Thyroid gland (tissue), 4 donors: ENCODE measurements around the gene MACF1.
"Not testable (repeated sequence)": the region's sequence is repeated elsewhere in the genome, so short reads cannot be mapped to it uniquely, and the experiment has no call there.

Experiments
- POLR2A ChIP-seq, 2 donors: fragments of 450-650 bp; IDR thresholded peaks; one replicate each; pipeline ENCODE4 v1.6.1; 2017; ENCODE audit warnings: antibody characterized with exemption in 2 of 2, mild to moderate bottlenecking in 2 of 2, moderate library complexity in 1 of 2
- TF ChIP-seq, protein P1 (sequence below), 6 experiments: fragments of 200-600 bp in 3 of 6; fragments of 450-650 bp in 3 of 6; sonication (generic) in 3 of 6; IDR thresholded peaks; one replicate each; pipeline ENCODE4 v1.5.1; 2016 to 2019; ENCODE audit warnings: antibody characterized with exemption in 6 of 6, mild to moderate bottlenecking in 2 of 6, inconsistent platforms in 1 of 6, moderate library complexity in 1 of 6

GRCh38 chr1:39208360-39208759, 3.9 kb downstream of the MACF1 start:
- TF ChIP-seq, protein P1, sequence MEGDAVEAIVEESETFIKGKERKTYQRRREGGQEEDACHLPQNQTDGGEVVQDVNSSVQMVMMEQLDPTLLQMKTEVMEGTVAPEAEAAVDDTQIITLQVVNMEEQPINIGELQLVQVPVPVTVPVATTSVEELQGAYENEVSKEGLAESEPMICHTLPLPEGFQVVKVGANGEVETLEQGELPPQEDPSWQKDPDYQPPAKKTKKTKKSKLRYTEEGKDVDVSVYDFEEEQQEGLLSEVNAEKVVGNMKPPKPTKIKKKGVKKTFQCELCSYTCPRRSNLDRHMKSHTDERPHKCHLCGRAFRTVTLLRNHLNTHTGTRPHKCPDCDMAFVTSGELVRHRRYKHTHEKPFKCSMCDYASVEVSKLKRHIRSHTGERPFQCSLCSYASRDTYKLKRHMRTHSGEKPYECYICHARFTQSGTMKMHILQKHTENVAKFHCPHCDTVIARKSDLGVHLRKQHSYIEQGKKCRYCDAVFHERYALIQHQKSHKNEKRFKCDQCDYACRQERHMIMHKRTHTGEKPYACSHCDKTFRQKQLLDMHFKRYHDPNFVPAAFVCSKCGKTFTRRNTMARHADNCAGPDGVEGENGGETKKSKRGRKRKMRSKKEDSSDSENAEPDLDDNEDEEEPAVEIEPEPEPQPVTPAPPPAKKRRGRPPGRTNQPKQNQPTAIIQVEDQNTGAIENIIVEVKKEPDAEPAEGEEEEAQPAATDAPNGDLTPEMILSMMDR (IDR thresholded peaks at IDR 0.05), result not testable (repeated sequence)
- TF ChIP-seq POLR2A (IDR thresholded peaks at IDR 0.05), result not testable (repeated sequence)
